GM12878 (cell line): Measurements from ENCODE around the gene PARP1. TPM values are rescaled to one million over a fixed set of nuclear protein-coding genes. Genes with fewer than 3 reads are reported as not detected.

Experiments used
- ATAC-seq: fragments of 200-7000 bp; cut with Tn5 transposase; 3 replicates; pipeline ENCODE4 v1.9.1; 2020; ENCODE audit warnings: mild to moderate bottlenecking, moderate library complexity
- BruUV-seq: library from RNA; stranded (reverse); fragments of 400-500 nt; replicated peaks from 2 replicates; lab custom pipeline; 2021; lab: Mats Ljungman, UMichigan
- CTCF ChIA-PET: fragments of 300-600 bp; sonication (Branson Sonifier 250); formaldehyde crosslinking; extraction: SDS; loops from one replicate; lab custom pipeline; 2021; ENCODE audit warnings: inconsistent platforms; lab: Yijun Ruan, JAX
- POLR2A ChIA-PET: fragments of 350-600 bp; formaldehyde crosslinking; extraction: SDS; loops from one replicate; lab custom pipeline; 2021; ENCODE audit warnings: inconsistent platforms; lab: Charles Lee
- RAD21 ChIA-PET: fragments of 300-600 bp; sonication (Branson Sonifier 250); formaldehyde crosslinking; loops from one replicate; lab custom pipeline; 2023; ENCODE audit warnings: antibody characterized with exemption; ENCODE audit not compliant: unreplicated experiment; lab: Charles Lee
- SMC1A ChIA-PET: fragments of 300-600 bp; sonication (Branson Sonifier 250); formaldehyde crosslinking; loops from one replicate; lab custom pipeline; 2023; ENCODE audit not compliant: unreplicated experiment, uncharacterized antibody; lab: Charles Lee
- DNase-seq: peaks from one replicate; pipeline ENCODE4 v3.0.0-alpha.2; 2011; ENCODE audit warnings: low read depth, low spot score
- FAIRE-seq: peaks from 3 replicates; lab custom pipeline; 2011; peaks lifted over from hg19 to GRCh38; lab: Jason Lieb, UNC
- H2AFZ ChIP-seq: 2 replicates; pipeline ENCODE4 v1.6.0; 2011; ENCODE audit warnings: low read depth, low read length, control low read depth; ENCODE audit not compliant: control insufficient read depth
- H3K27ac ChIP-seq: 2 replicates; pipeline ENCODE4 v1.5.1; 2011; ENCODE audit warnings: control low read depth; ENCODE audit not compliant: control insufficient read depth, insufficient read depth
- H3K27me3 ChIP-seq, 2 experiments: replicated peaks in 1 of 2; 2 replicates each; pipeline versions ENCODE4 v1.6.0 to v1.6.1; 2011; ENCODE audit warnings: low read length in 1 of 2; ENCODE audit not compliant: control insufficient read depth in 2 of 2, insufficient read depth in 2 of 2
- H3K36me3 ChIP-seq, 2 experiments: 2 replicates each; pipeline ENCODE4 v1.5.1; 2011; ENCODE audit warnings: low read length in 1 of 2; ENCODE audit not compliant: control insufficient read depth in 2 of 2, insufficient read depth in 2 of 2
- H3K4me1 ChIP-seq: 2 replicates; pipeline ENCODE4 v1.6.1; 2011; ENCODE audit warnings: mild to moderate bottlenecking, low read length, moderate library complexity, mixed read lengths; ENCODE audit not compliant: control insufficient read depth, insufficient read depth
- H3K4me2 ChIP-seq: 2 replicates; pipeline ENCODE4 v1.6.0; 2011; ENCODE audit warnings: control low read depth; ENCODE audit not compliant: control insufficient read depth, insufficient read depth
- H3K4me3 ChIP-seq: fragments of 200-600 bp; sonication (generic); 2 replicates; pipeline ENCODE4 v1.5.1; 2016
- H3K79me2 ChIP-seq: 2 replicates; pipeline ENCODE4 v1.6.0; 2011; ENCODE audit warnings: low read length; ENCODE audit not compliant: control insufficient read depth, insufficient read depth
- H3K9ac ChIP-seq: 2 replicates; pipeline ENCODE4 v1.8.0; 2011; ENCODE audit warnings: low read length, control low read depth, mixed read lengths; ENCODE audit not compliant: control insufficient read depth, insufficient read depth
- H3K9me3 ChIP-seq: replicated peaks from 3 replicates; pipeline ENCODE4 v1.5.1; 2011; ENCODE audit warnings: mild to moderate bottlenecking, low read length; ENCODE audit not compliant: control insufficient read depth, insufficient read depth
- H4K20me1 ChIP-seq: 2 replicates; pipeline ENCODE4 v1.6.0; 2011; ENCODE audit not compliant: control insufficient read depth, insufficient read depth
- GABPA ChIP-seq: IDR thresholded peaks from 2 replicates; pipeline ENCODE4 v1.6.1; 2014; ENCODE audit warnings: antibody characterized with exemption, low read depth, mild to moderate bottlenecking, inconsistent platforms
- HDAC2 ChIP-seq: fragments of 200-600 bp; sonication (generic); IDR thresholded peaks from 2 replicates; pipeline ENCODE4 v1.6.1; 2017
- JUNB ChIP-seq: IDR thresholded peaks from 2 replicates; pipeline ENCODE4 v1.6.1; 2016; ENCODE audit warnings: antibody characterized with exemption, mild to moderate bottlenecking
- MXI1 ChIP-seq: fragments of 150-350 bp; IDR thresholded peaks from 2 replicates; pipeline ENCODE4 v1.6.1; 2011; ENCODE audit warnings: low read depth, mild to moderate bottlenecking, inconsistent platforms, low read length, improper control_type of control experiment
- MYC ChIP-seq: IDR thresholded peaks from 2 replicates; pipeline ENCODE4 v1.6.1; 2011; ENCODE audit warnings: mild to moderate bottlenecking, low read length, moderate library complexity, inconsistent platforms; ENCODE audit not compliant: insufficient read depth, insufficient replicate concordance, insufficient read length, severe bottlenecking
- NBN ChIP-seq: fragments of 450-650 bp; IDR thresholded peaks from 2 replicates; pipeline ENCODE4 v1.6.1; 2016
- NRF1 ChIP-seq: conservative IDR thresholded peaks from 2 replicates; pipeline ENCODE4 v1.6.1; 2011; ENCODE audit warnings: mild to moderate bottlenecking, low read depth, low read length, improper control_type of control experiment
- PAX5 ChIP-seq: IDR thresholded peaks from 2 replicates; pipeline ENCODE4 v1.6.1; 2011; ENCODE audit warnings: low read depth, low read length, borderline replicate concordance
- RAD21 ChIP-seq: IDR thresholded peaks from 2 replicates; pipeline ENCODE4 v1.6.1; 2011; ENCODE audit warnings: mild to moderate bottlenecking, low read depth, low read length, moderate library complexity; ENCODE audit not compliant: insufficient read depth
- SMAD1 ChIP-seq: fragments of 450-650 bp; IDR thresholded peaks from 2 replicates; pipeline ENCODE4 v1.6.1; 2018; ENCODE audit warnings: mild to moderate bottlenecking, low read depth; ENCODE audit not compliant: partially characterized antibody
- YY1 ChIP-seq: IDR thresholded peaks from 2 replicates; pipeline ENCODE4 v1.6.1; 2011; ENCODE audit warnings: low read depth, mild to moderate bottlenecking, low read length
- WGBS: methylation state at CpG from one replicate; pipeline ENCODE4 v1.1.6; 2016; ENCODE audit warnings: low lambda C conversion rate; ENCODE audit not compliant: insufficient replicate concordance, insufficient coverage; ENCODE audit errors: missing lambda C conversion rate; 5-methylcytosine and 5-hydroxymethylcytosine counted together
- in situ Hi-C: fragments of 300-500 bp; cut with MboI; formaldehyde crosslinking; loops from 9 replicates; pipeline ENCODE4 v1.14.3; 2018; ENCODE audit warnings: mixed read lengths
- intact Hi-C: fragments of 100-400 bp; cut with micrococcal nuclease; formaldehyde crosslinking; loops from one replicate; pipeline ENCODE4 v1.14.2; 2022; ENCODE audit not compliant: unreplicated experiment
- polyA plus RNA-seq, 11 experiments: library from polyadenylated mRNA; depleted of rRNA in 4 of 11; unstranded in 6 of 11; stranded (reverse) in 5 of 11; fragments of >200 nt; fragmentation: Nextera tagmentation in 4 of 11; fragmentation: Illumina TruSeq in 1 of 11; extraction: Ambion mirVana in 4 of 11; extraction: Trizol in 1 of 11; gene quantifications; 1 replicate in 1 of 11; 2 replicates in 10 of 11; pipeline versions ENCODE4 v1.2.1 to v1.2.3, GENCODE V29; 2011 to 2016; ENCODE audit warnings: inconsistent platforms in 2 of 11, missing spikeins in 2 of 11, low read depth in 1 of 11
- total RNA-seq, 4 experiments: library from RNA; depleted of rRNA in 3 of 4; stranded (reverse); fragments of >200 nt in 3 of 4; fragmentation: Illumina TruSeq in 1 of 4; extraction: Trizol in 1 of 4; gene quantifications; 2 replicates each; pipeline versions ENCODE4 v1.2.1 to v1.2.3, GENCODE V29; 2013 to 2021
- TF ChIP-seq, protein P1 (sequence below): IDR thresholded peaks from 2 replicates; pipeline ENCODE4 v1.6.1; 2012; ENCODE audit warnings: mild to moderate bottlenecking, low read depth, low read length

The PARP1 gene
- total and polyA plus RNA-seq, 10 of the 15 experiments (the other 5 are each of a cell fraction or from before 2014, with no cell fraction given): 113 to 287 (median 265) TPM

DNA sequence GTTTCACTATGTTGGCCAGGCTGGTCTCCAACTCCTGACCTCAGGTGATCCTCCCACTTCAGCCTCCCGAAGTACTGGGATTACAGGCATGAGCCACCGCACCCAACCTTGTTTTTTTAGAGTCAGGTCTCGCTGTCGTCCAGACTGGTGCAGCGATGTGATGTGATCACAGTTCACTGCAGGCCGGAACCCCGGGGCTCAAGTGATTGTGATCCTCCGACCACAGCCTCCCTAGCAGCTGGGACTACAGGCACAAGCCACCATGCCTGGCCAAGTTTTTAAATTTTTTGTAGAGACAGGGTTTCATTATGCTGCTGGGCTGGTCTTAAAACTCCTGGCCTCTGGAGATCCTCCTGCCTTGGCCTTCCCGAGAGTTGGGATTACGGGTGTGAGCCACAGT lies 52.9 kb downstream of the PARP1 start:
- Histone ChIP-seq H3K9me3 (no peaks in the 10 kb centered on the region), H3K4me3 (no peak overlapping the region), H3K4me2 (no peak overlapping the region), H4K20me1 (no peaks in the 10 kb centered on the region), H3K36me3 (peaks cover 2 to 21% of the 10 kb centered on the region in 2 experiments), H3K79me2 (no peaks in the 10 kb centered on the region), H3K27me3 (no peaks in the 10 kb centered on the region), H3K27ac (no peak overlapping the region), H3K9ac (no peak overlapping the region), H3K4me1 (peaks cover 23% of the 10 kb centered on the region), H2AFZ (no peak overlapping the region)
- SMC1A ChIA-PET: no interaction called here
- CTCF ChIA-PET: interaction anchor here (1.5 kb wide), 1 partner anchor 230 kb away, joined by 4 read pairs; no protein-coding TSS in a partner anchor
- TF ChIP-seq MYC: no peak
- no peak for TF ChIP-seq YY1
- no peak for TF ChIP-seq JUNB
- TF ChIP-seq NRF1: no peak
- no peak for TF ChIP-seq PAX5
- TF ChIP-seq HDAC2: no peak
- no peak for ATAC-seq
- no TSS peak for BruUV-seq
- RAD21 ChIA-PET: no interaction called here
- intact Hi-C loops (no loop called here), in situ Hi-C loops (no loop called here)
- no peak for DNase-seq
- POLR2A ChIA-PET: interaction anchor here (1.3 kb wide), 1 partner anchor 53 kb away, joined by 3 read pairs; the partner anchor contains the start of gene PARP1
- 58% methylated on average over 10 of the region's 10 CpGs for WGBS
- no peak for FAIRE-seq

DNA sequence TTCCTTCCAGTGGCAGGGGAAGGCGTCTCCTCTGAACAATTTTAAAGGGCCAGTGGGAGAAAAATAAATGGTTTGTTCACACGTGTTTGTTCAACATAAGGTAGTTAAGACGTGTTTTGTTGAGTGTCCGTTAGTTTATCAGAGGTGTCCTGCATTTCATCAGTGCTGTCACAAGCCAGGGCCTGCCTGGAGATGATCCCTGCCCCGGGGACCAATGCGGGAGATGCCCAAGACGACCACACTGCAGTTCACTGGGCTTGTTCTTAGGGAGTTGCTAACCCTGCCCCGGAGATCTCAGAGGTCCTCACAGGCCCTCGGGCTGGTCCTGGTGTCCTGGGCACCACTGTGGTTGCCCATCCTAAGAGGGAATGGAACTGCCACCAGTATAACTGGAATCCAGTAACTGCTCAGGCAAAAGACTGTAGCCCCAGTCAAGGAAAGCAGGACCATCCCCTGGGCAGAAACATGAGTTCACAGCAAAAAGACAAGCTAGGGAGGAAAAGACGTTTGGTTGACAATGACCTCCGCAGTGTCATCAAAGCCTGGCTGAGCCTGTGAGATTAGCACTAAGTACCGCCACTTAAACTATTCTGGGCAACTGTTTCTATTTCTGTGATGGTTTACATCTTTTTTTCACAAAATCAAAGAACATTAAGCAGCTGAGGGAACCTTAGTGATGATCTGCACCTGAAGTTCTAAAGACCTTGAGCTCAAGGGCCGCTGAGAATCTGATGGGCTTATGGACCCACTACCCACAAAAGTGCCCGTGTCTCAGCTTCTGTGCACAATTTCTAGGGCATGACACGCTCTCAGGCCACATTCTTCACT lies 54.0 kb downstream of the PARP1 start:
- Histone ChIP-seq H3K36me3 (peaks cover 0 to 21% of the 10 kb centered on the region in 2 experiments; a peak in 3 of 4 replicates), H3K9me3 (no peaks in the 10 kb centered on the region), H2AFZ (no peak overlapping the region), H3K9ac (no peak overlapping the region), H3K4me2 (no peak overlapping the region), H4K20me1 (no peaks in the 10 kb centered on the region), H3K4me3 (no peak overlapping the region), H3K27me3 (no peaks in the 10 kb centered on the region), H3K4me1 (peaks cover 31% of the 10 kb centered on the region), H3K27ac (no peak overlapping the region), H3K79me2 (no peaks in the 10 kb centered on the region)
- SMC1A ChIA-PET: no interaction called here
- DNase-seq (no peak), FAIRE-seq (no peak), ATAC-seq (no peak)
- CTCF ChIA-PET: interaction anchor here (1.1 kb wide), 1 partner anchor 21 kb away, joined by 3 read pairs; no protein-coding TSS in a partner anchor
- intact Hi-C loops: no loop called here
- in situ Hi-C loops: no loop called here
- WGBS: 50% methylated on average over 15 of the region's 15 CpGs
- POLR2A ChIA-PET: no interaction called here
- RAD21 ChIA-PET: no interaction called here
- no TSS peak for BruUV-seq
- TF ChIP-seq RAD21: no peak
- no peak for TF ChIP-seq MXI1
- TF ChIP-seq, protein P1, sequence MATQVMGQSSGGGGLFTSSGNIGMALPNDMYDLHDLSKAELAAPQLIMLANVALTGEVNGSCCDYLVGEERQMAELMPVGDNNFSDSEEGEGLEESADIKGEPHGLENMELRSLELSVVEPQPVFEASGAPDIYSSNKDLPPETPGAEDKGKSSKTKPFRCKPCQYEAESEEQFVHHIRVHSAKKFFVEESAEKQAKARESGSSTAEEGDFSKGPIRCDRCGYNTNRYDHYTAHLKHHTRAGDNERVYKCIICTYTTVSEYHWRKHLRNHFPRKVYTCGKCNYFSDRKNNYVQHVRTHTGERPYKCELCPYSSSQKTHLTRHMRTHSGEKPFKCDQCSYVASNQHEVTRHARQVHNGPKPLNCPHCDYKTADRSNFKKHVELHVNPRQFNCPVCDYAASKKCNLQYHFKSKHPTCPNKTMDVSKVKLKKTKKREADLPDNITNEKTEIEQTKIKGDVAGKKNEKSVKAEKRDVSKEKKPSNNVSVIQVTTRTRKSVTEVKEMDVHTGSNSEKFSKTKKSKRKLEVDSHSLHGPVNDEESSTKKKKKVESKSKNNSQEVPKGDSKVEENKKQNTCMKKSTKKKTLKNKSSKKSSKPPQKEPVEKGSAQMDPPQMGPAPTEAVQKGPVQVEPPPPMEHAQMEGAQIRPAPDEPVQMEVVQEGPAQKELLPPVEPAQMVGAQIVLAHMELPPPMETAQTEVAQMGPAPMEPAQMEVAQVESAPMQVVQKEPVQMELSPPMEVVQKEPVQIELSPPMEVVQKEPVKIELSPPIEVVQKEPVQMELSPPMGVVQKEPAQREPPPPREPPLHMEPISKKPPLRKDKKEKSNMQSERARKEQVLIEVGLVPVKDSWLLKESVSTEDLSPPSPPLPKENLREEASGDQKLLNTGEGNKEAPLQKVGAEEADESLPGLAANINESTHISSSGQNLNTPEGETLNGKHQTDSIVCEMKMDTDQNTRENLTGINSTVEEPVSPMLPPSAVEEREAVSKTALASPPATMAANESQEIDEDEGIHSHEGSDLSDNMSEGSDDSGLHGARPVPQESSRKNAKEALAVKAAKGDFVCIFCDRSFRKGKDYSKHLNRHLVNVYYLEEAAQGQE: no peak
- no peak for TF ChIP-seq SMAD1
- no peak for TF ChIP-seq YY1
- no peak for TF ChIP-seq NBN
- no peak for TF ChIP-seq GABPA
